SK-N-MC (cell line): ENCODE data around the gene ATP2B2.

Source experiments
- EZH2 ChIP-seq: fragments of 200-600 bp; sonication (generic); IDR thresholded peaks from one replicate; pipeline ENCODE4 v1.6.1; 2017; ENCODE audit warnings: antibody characterized with exemption
- FOXP2 ChIP-seq: optimal IDR thresholded peaks from 2 replicates; pipeline ENCODE3; 2011; ENCODE audit warnings: mild to moderate bottlenecking, moderate library complexity; ENCODE audit not compliant: insufficient read depth; ENCODE audit errors: extremely low read length, control extremely low read depth

- TF ChIP-seq FOXP2 = no peak
- no peak for TF ChIP-seq EZH2
Observed at GRCh38 chr3:10319251-10319650, 186.1 kb downstream of the ATP2B2 start.
